Measurements from ENCODE around the gene RBFOX1. TPM values are rescaled to one million over a fixed set of nuclear protein-coding genes. Genes with fewer than 3 reads are reported as not detected.

Gene RBFOX1
- total RNA-seq, 3 donors from 2014 or later = 4.1 to 7.7 (median 5.1) TPM

DNA sequence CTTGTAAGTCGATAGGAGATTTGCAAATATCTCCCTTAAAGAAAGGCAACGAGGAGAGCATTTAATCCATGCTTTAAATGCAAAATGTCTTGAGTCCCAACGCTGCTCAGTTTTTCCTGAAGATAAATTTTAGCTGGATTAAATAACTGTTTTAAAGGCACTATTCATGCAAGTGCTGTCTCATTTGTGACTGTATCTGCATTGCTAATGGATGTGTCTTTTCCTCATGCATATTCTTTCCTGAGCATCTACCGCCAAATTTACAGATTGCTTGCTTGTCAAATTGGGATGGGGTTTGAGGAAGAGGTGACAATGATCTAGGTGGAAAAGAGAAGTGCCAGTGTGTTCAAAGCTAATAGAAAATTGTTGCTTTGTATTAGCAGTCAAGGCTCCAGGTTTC lies 106.9 kb downstream of the RBFOX1 start:
- H3K4me3 ChIP-seq = no peak overlapping the region
- TF ChIP-seq, protein P1, sequence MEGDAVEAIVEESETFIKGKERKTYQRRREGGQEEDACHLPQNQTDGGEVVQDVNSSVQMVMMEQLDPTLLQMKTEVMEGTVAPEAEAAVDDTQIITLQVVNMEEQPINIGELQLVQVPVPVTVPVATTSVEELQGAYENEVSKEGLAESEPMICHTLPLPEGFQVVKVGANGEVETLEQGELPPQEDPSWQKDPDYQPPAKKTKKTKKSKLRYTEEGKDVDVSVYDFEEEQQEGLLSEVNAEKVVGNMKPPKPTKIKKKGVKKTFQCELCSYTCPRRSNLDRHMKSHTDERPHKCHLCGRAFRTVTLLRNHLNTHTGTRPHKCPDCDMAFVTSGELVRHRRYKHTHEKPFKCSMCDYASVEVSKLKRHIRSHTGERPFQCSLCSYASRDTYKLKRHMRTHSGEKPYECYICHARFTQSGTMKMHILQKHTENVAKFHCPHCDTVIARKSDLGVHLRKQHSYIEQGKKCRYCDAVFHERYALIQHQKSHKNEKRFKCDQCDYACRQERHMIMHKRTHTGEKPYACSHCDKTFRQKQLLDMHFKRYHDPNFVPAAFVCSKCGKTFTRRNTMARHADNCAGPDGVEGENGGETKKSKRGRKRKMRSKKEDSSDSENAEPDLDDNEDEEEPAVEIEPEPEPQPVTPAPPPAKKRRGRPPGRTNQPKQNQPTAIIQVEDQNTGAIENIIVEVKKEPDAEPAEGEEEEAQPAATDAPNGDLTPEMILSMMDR (IDR thresholded peaks at IDR 0.05) = no peak
- DNase-seq = no peak
- no peak for ATAC-seq
- H3K4me1 ChIP-seq (ENCODE audit: low read depth) = no peaks in the 10 kb centered on the region
- H3K9me3 ChIP-seq = no peaks in the 10 kb centered on the region
- no peaks in the 10 kb centered on the region for H3K36me3 ChIP-seq (ENCODE audit: low read depth)
- intact Hi-C loops (cut with DNase I, micrococcal nuclease) = no loop called here

DNA sequence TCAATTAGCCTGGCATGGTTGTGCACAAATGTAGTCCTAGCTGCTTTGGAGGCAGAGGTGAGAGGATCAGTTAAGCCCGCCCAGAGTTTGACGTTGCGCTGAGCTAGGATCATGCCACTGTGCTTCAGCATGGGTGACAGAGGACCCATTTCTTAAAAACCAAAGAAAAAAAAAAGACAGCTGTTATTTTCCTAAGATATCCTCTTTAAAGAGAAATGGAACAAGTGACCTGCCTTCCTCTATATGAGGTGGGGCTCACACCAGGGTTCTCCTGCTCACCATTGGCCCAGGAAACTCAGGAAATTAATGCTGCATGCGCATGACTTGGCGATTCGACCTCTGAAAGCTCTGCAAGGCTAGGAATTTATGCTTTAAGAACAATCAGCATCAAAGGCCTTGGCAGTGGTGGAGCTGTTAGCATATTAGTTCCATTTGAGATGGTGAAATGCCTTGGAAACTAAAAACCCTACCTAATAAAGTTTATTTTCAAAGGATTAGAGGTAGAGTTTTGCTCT lies 108.3 kb downstream of the RBFOX1 start:
- TF ChIP-seq, protein P1 (IDR thresholded peaks at IDR 0.05) = no peak
- no peaks in the 10 kb centered on the region for H3K4me1 ChIP-seq (ENCODE audit: low read depth)
- intact Hi-C loops (cut with DNase I, micrococcal nuclease) = no loop called here
- no peak for DNase-seq
- no peaks in the 10 kb centered on the region for H3K36me3 ChIP-seq (ENCODE audit: low read depth)
- ATAC-seq = no peak
- no peak overlapping the region for H3K4me3 ChIP-seq
- H3K9me3 ChIP-seq = no peaks in the 10 kb centered on the region

DNA sequence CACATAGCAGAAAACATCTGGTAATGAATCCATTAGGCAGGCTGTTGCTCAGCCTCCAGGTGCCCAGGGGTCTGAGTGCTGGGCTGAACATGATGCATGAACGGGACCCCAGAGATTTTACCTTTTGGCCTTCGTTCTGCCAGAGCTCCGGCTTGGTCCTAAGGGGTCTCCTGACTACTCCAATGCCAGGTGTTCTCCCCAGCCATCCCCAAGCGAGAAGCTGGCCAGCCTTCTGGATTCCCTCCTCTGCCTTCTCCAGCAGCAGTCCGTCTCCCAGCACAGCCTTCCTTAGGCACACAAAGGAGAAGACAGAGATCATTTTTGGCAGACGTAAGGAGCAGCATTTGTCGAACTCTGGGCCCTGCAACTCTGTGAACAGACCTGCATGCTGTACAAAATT lies 109.4 kb downstream of the RBFOX1 start:
- Histone ChIP-seq H3K36me3 (ENCODE audit: low read depth) (no peaks in the 10 kb centered on the region), H3K9me3 (no peaks in the 10 kb centered on the region), H3K4me3 (no peak overlapping the region), H3K4me1 (ENCODE audit: low read depth) (no peaks in the 10 kb centered on the region)
- no peak for DNase-seq
- no peak for ATAC-seq
- TF ChIP-seq, protein P1 (IDR thresholded peaks at IDR 0.05) = no peak
- intact Hi-C loops (cut with DNase I, micrococcal nuclease) = no loop called here

DNA sequence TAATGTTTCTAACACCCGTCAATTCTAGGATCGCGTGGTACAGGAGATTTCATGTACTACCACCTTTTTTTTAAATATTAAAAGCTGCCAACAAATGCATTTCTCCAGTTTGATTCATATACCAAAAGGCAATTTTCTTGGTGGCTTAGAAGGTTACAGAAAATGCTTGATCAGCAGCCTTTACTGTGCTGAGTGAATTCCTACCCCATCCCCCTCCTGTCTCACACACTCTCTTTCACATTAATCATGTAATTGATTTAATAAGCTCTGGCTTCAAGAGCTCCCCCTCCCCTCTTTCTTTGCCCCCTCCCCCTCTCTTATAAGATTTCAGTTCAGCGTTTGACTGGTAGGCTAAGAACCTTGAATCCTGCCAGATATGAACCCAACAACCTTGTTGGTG lies 110.5 kb downstream of the RBFOX1 start:
- no peak overlapping the region for H3K4me3 ChIP-seq
- intact Hi-C loops (cut with DNase I, micrococcal nuclease) = no loop called here
- TF ChIP-seq, protein P1 (IDR thresholded peaks at IDR 0.05) = no peak
- no peaks in the 10 kb centered on the region for H3K9me3 ChIP-seq
- no peaks in the 10 kb centered on the region for H3K36me3 ChIP-seq (ENCODE audit: low read depth)
- no peak for ATAC-seq
- no peaks in the 10 kb centered on the region for H3K4me1 ChIP-seq (ENCODE audit: low read depth)
- no peak for DNase-seq

DNA sequence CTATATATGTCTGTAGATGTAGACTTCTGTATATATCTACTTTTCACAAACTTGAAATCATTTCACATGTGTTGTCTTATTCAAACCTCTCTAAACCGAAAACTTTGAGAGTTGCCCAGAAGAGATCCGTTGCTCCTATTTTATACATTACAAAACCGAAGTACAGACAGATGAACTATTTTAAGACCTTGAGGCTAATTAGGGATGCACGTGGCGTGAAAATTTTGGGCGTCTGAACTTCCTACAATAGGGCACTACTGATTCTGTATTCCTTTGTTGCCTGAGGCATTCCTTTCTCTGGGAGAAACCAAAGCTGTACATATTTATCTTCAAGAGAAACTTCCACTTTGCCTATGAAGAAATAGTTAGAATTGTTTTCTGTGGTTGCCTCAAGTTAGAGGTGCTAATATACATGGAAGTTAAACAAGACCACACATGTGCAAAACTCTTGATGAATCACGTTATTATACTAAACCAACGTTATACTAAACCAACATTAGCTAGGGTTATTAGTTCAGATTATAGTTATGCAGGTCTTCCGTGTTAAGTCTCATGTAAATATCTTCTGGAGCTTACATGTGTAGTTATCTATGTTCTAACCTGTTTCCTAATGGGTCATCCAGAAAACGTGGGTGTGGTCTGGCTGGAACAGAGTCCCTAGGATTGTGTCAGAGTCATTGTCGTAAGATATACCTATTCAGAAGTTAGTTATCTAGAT lies 111.2 kb downstream of the RBFOX1 start:
- DNase-seq (no peak), ATAC-seq (no peak)
- no peaks in the 10 kb centered on the region for H3K9me3 ChIP-seq
- H3K4me3 ChIP-seq = no peak overlapping the region
- intact Hi-C loops (cut with DNase I, micrococcal nuclease) = no loop called here
- H3K36me3 ChIP-seq (ENCODE audit: low read depth) = no peaks in the 10 kb centered on the region
- TF ChIP-seq, protein P1 (IDR thresholded peaks at IDR 0.05) = no peak
- no peaks in the 10 kb centered on the region for H3K4me1 ChIP-seq (ENCODE audit: low read depth)
